Measurements from ENCODE around the gene ZFYVE28.

ZFYVE28 gene

GRCh38 chr4:2262145-2262943 is 156.1 kb downstream of the ZFYVE28 start:
- Histone ChIP-seq H3K27ac (ENCODE audit: low read length) (no peak overlapping the region), H3K27me3 (ENCODE audit: control insufficient read depth, insufficient read depth, low read length) (no peaks in the 10 kb centered on the region), H3K36me3 (ENCODE audit: control insufficient read depth, insufficient read depth, low read length) (no peaks in the 10 kb centered on the region), H3K4me3 (ENCODE audit: low read length) (peak overlapping the region; percentile 65; the same call in 1 of the 2 replicates), H3K4me1 (ENCODE audit: control insufficient read depth, insufficient read depth, low read length) (peaks cover 1% of the 10 kb centered on the region; the same call in 1 of the 2 replicates), H3K9me3 (ENCODE audit: control insufficient read depth, insufficient read depth, low read length) (no peaks in the 10 kb centered on the region)
- peak; percentile 94 for DNase-seq (ENCODE audit: low read depth, low spot score)
- WGBS (ENCODE audit: insufficient coverage, insufficient read length) = no CpG with 5 or more reads among the region's 98 CpGs

- DNase-seq (ENCODE audit: low read depth, low spot score) = no peak
- H3K4me1 ChIP-seq (ENCODE audit: control insufficient read depth, insufficient read depth, low read length) = peaks cover 1% of the 10 kb centered on the region; the same call in 1 of the 2 replicates
- H3K36me3 ChIP-seq (ENCODE audit: control insufficient read depth, insufficient read depth, low read length) = no peaks in the 10 kb centered on the region
- no peaks in the 10 kb centered on the region for H3K27me3 ChIP-seq (ENCODE audit: control insufficient read depth, insufficient read depth, low read length)
- whole genome bisulfite sequencing (ENCODE audit: insufficient coverage, insufficient read length) = no CpG with 5 or more reads among the region's 46 CpGs
- H3K9me3 ChIP-seq (ENCODE audit: control insufficient read depth, insufficient read depth, low read length) = no peaks in the 10 kb centered on the region
- H3K4me3 ChIP-seq (ENCODE audit: low read length) = peak within 1 kb of the TSS; percentile 76; the same call in 1 of the 2 replicates
- H3K27ac ChIP-seq (ENCODE audit: low read length) = no peak within 1 kb of the TSS
Measured at GRCh38 chr4:2261853-2262144, 156.6 kb downstream of the ZFYVE28 start, which contains the start of gene MXD4. Gene MXD4 (minus strand): TSS chr4:2262109. CDS start chr4:2261980, 129 bp downstream.

GRCh38 chr4:2261110-2261852 is 157.2 kb downstream of the ZFYVE28 start:
- Histone ChIP-seq H3K4me3 (ENCODE audit: low read length) (peak overlapping the region; percentile 76; the same call in 1 of the 2 replicates), H3K27me3 (ENCODE audit: control insufficient read depth, insufficient read depth, low read length) (no peaks in the 10 kb centered on the region), H3K9me3 (ENCODE audit: control insufficient read depth, insufficient read depth, low read length) (no peaks in the 10 kb centered on the region), H3K27ac (ENCODE audit: low read length) (no peak overlapping the region), H3K36me3 (ENCODE audit: control insufficient read depth, insufficient read depth, low read length) (no peaks in the 10 kb centered on the region), H3K4me1 (ENCODE audit: control insufficient read depth, insufficient read depth, low read length) (peaks cover 1% of the 10 kb centered on the region; the same call in 1 of the 2 replicates)
- DNase-seq (ENCODE audit: low read depth, low spot score) = no peak
- WGBS (ENCODE audit: insufficient coverage, insufficient read length) = no CpG with 5 or more reads among the region's 91 CpGs

GRCh38 chr4:2260344-2261109 is 157.9 kb downstream of the ZFYVE28 start:
- Histone ChIP-seq H3K4me3 (ENCODE audit: low read length) (peak overlapping the region; percentile 76; the same call in 1 of the 2 replicates), H3K27ac (ENCODE audit: low read length) (no peak overlapping the region), H3K36me3 (ENCODE audit: control insufficient read depth, insufficient read depth, low read length) (no peaks in the 10 kb centered on the region), H3K4me1 (ENCODE audit: control insufficient read depth, insufficient read depth, low read length) (peaks cover 3% of the 10 kb centered on the region), H3K27me3 (ENCODE audit: control insufficient read depth, insufficient read depth, low read length) (no peaks in the 10 kb centered on the region), H3K9me3 (ENCODE audit: control insufficient read depth, insufficient read depth, low read length) (no peaks in the 10 kb centered on the region)
- no peak for DNase-seq (ENCODE audit: low read depth, low spot score)
- no CpG with 5 or more reads among the region's 23 CpGs for WGBS (ENCODE audit: insufficient coverage, insufficient read length)

GRCh38 chr4:2259541-2260343 is 158.7 kb downstream of the ZFYVE28 start:
- peaks cover 3% of the 10 kb centered on the region for H3K4me1 ChIP-seq (ENCODE audit: control insufficient read depth, insufficient read depth, low read length)

GRCh38 chr4:2259036-2259540 is 159.4 kb downstream of the ZFYVE28 start:
- Histone ChIP-seq H3K27ac (ENCODE audit: low read length) (no peak overlapping the region), H3K4me1 (ENCODE audit: control insufficient read depth, insufficient read depth, low read length) (peaks cover 3% of the 10 kb centered on the region), H3K9me3 (ENCODE audit: control insufficient read depth, insufficient read depth, low read length) (no peaks in the 10 kb centered on the region), H3K27me3 (ENCODE audit: control insufficient read depth, insufficient read depth, low read length) (no peaks in the 10 kb centered on the region), H3K36me3 (ENCODE audit: control insufficient read depth, insufficient read depth, low read length) (0 out of 2 replicates have a peak, but pooled peaks cover 3% of the 10 kb centered on the region), H3K4me3 (ENCODE audit: low read length) (no peak overlapping the region)
- no CpG with 5 or more reads among the region's 13 CpGs for WGBS (ENCODE audit: insufficient coverage, insufficient read length)
- DNase-seq (ENCODE audit: low read depth, low spot score) = no peak

More at GRCh38 chr4:2259541-2260343, 158.7 kb downstream of the ZFYVE28 start:
- H3K27me3 ChIP-seq (ENCODE audit: control insufficient read depth, insufficient read depth, low read length) = no peaks in the 10 kb centered on the region
- no peak overlapping the region for H3K4me3 ChIP-seq (ENCODE audit: low read length)
- 0 out of 2 replicates have a peak, but pooled peaks cover 3% of the 10 kb centered on the region for H3K36me3 ChIP-seq (ENCODE audit: control insufficient read depth, insufficient read depth, low read length)
- H3K27ac ChIP-seq (ENCODE audit: low read length) = no peak overlapping the region
- WGBS (ENCODE audit: insufficient coverage, insufficient read length) = no CpG with 5 or more reads among the region's 15 CpGs
- H3K9me3 ChIP-seq (ENCODE audit: control insufficient read depth, insufficient read depth, low read length) = no peaks in the 10 kb centered on the region
- no peak for DNase-seq (ENCODE audit: low read depth, low spot score)

- Histone ChIP-seq H3K36me3 (ENCODE audit: control insufficient read depth, insufficient read depth, low read length) (0 out of 2 replicates have a peak, but pooled peaks cover 3% of the 10 kb centered on the region), H3K4me3 (ENCODE audit: low read length) (no peak overlapping the region), H3K27me3 (ENCODE audit: control insufficient read depth, insufficient read depth, low read length) (no peaks in the 10 kb centered on the region), H3K4me1 (ENCODE audit: control insufficient read depth, insufficient read depth, low read length) (peaks cover 3% of the 10 kb centered on the region), H3K27ac (ENCODE audit: low read length) (no peak overlapping the region), H3K9me3 (ENCODE audit: control insufficient read depth, insufficient read depth, low read length) (no peaks in the 10 kb centered on the region)
- WGBS (ENCODE audit: insufficient coverage, insufficient read length) = no CpG with 5 or more reads among the region's 18 CpGs
- DNase-seq (ENCODE audit: low read depth, low spot score) = no peak
Measured at GRCh38 chr4:2258091-2259035, 160.1 kb downstream of the ZFYVE28 start.

DNA sequence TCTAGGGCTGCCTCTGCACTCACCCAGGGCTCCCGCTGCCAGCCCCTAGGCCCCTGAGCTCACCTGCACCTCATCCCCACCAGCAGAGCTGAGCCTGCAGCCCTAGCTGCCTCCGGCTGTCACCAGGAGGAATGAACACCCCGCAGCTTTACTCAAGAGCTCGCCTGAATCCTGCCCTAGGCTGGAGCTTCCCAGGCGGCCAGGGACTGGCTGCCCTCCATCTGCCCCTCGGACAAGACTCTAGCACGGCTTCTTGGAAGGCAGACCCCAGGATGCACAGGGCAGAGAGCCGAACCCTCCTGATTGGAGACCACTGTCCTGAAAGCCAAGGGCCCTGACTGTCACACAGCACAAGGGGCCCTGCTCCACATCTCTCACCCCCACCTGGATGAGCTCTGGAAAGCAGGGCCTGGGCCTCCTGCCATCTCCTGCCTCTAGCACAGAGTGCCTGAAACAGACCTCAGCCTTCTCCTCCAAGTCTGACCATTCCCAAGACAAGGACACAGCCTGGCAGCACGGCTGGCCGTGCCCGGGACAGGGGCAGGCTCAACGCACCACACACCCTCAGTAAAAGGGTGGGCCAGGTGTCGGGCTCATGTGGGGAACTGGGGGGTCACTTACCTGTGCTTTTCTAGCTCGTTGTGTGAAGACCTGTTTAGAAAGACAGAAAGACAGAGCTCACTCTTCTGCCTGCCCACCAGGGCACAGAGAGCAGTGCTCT is 160.9 kb downstream of the ZFYVE28 start:
- H3K27me3 ChIP-seq (ENCODE audit: control insufficient read depth, insufficient read depth, low read length) = no peaks in the 10 kb centered on the region
- no peak for DNase-seq (ENCODE audit: low read depth, low spot score)
- no peaks in the 10 kb centered on the region for H3K9me3 ChIP-seq (ENCODE audit: control insufficient read depth, insufficient read depth, low read length)
- no peak overlapping the region for H3K4me3 ChIP-seq (ENCODE audit: low read length)
- H3K27ac ChIP-seq (ENCODE audit: low read length) = no peak overlapping the region
- WGBS (ENCODE audit: insufficient coverage, insufficient read length) = no CpG with 5 or more reads among the region's 14 CpGs
- H3K36me3 ChIP-seq (ENCODE audit: control insufficient read depth, insufficient read depth, low read length) = 0 out of 2 replicates have a peak, but pooled peaks cover 3% of the 10 kb centered on the region
- peaks cover 3% of the 10 kb centered on the region for H3K4me1 ChIP-seq (ENCODE audit: control insufficient read depth, insufficient read depth, low read length)

Measured in iPS DF 6.9 (cell line).